ENCODE data around the gene S100A14. TPM values are rescaled to one million over a fixed set of nuclear protein-coding genes. Genes with fewer than 3 reads are reported as not detected.

S100A14 gene
- total and polyA plus RNA-seq, 2 of the 13 experiments (the other 11 are each of a cell fraction or from before 2014, with no cell fraction given) = 1.4 to 7.7 TPM

- FAIRE-seq = no peak
- Histone ChIP-seq H3K9me3 (ENCODE audit: low read length) (no peaks in the 10 kb centered on the region), H3K4me3 (replicated peaks in 1 of 3; ENCODE audit: insufficient read depth in 1 of 3, low read depth in 2 of 3, low read length in 3 of 3) (no peak overlapping the region), H3K9ac (ENCODE audit: insufficient read depth, low read depth, low read length) (no peak overlapping the region), H2AFZ (ENCODE audit: low read length) (no peak overlapping the region), H3K27ac (ENCODE audit: extremely low read length, insufficient read depth, low read length) (no peak overlapping the region), H3K4me2 (ENCODE audit: low read depth, low read length) (no peak overlapping the region), H4K20me1 (ENCODE audit: insufficient read depth, low read length) (no peaks in the 10 kb centered on the region), H3K27me3 (ENCODE audit: control insufficient read depth in 1 of 2, insufficient read depth in 2 of 2, low read length in 2 of 2) (no peaks in the 10 kb centered on the region), H3K79me2 (ENCODE audit: insufficient read depth, low read length) (no peaks in the 10 kb centered on the region), H3K36me3 (replicated peaks in 1 of 2; ENCODE audit: control insufficient read depth in 1 of 2, insufficient read depth in 2 of 2, low read length in 2 of 2) (no peaks in the 10 kb centered on the region), H3K4me1 (ENCODE audit: insufficient read depth, low read length) (peaks cover 54% of the 10 kb centered on the region)
- intact Hi-C loops (cut with micrococcal nuclease; ENCODE audit: unreplicated experiment) (no loop called here), in situ Hi-C loops (cut with HindIII; ENCODE audit: extremely low pct_ligation_motif_present, low pct_unique_long_range_greater_than_20kb) (loop anchor here (5.0 kb wide), 1 partner anchor 56 kb away; the partner anchor contains the start of genes S100A1 and S100A13)
- ChIA-PET CTCF (ENCODE audit: low intra/inter-chr PET ratio, low total read pairs) (no interaction called here), POLR2A (interaction anchor here (0.8 to 1.0 kb wide), 2 partner anchors 42 to 58 kb away, joined by 3 read pairs; partner anchors contain the start of genes S100A1 and S100A16)
- TF ChIP-seq ZNF34 (CRISPR knock-in tag; IDR thresholded peaks at IDR 0.05; ENCODE audit: borderline replicate concordance) = no peak
- TF ChIP-seq GLMP (CRISPR knock-in tag; IDR thresholded peaks at IDR 0.05; ENCODE audit: borderline replicate concordance) = no peak
- TF ChIP-seq PBX2 (CRISPR knock-in tag; IDR thresholded peaks at IDR 0.05) = 0 out of 2 replicates have a peak, but pooled peaks have one; percentile 25
- TF ChIP-seq HNF4A (CRISPR knock-in tag; IDR thresholded peaks at IDR 0.05) = peak; percentile 43
- no peak for TF ChIP-seq TEAD3 (CRISPR knock-in tag; optimal IDR thresholded peaks at IDR 0.05; ENCODE audit: borderline replicate concordance)
- TF ChIP-seq ZNF850 (CRISPR knock-in tag; conservative IDR thresholded peaks at IDR 0.05) = no peak
- TF ChIP-seq MIXL1 (CRISPR knock-in tag; IDR thresholded peaks at IDR 0.05) = 0 out of 2 replicates have a peak, but pooled peaks have one; percentile 19
- no peak for ATAC-seq
- 41% methylated on average over 5 of the region's 5 CpGs for WGBS (ENCODE audit: low lambda C conversion rate)
- no peak for DNase-seq (ENCODE audit: low spot score)
- BruUV-seq (replicated peaks) = no TSS peak
Measured at GRCh38 chr1:153570874-153571273, 45.3 kb downstream of the S100A14 start.

Measured in HepG2 (cell line).